ENCODE data around the gene UBASH3A. TPM values are rescaled to one million over a fixed set of nuclear protein-coding genes. Genes with fewer than 3 reads are reported as not detected.

UBASH3A gene
- total RNA-seq, 3 donors from 2014 or later (not counting 1 experiment from before 2014, with no cell fraction given) = 0.66 to 5.0 (median 2.0) TPM

DNA sequence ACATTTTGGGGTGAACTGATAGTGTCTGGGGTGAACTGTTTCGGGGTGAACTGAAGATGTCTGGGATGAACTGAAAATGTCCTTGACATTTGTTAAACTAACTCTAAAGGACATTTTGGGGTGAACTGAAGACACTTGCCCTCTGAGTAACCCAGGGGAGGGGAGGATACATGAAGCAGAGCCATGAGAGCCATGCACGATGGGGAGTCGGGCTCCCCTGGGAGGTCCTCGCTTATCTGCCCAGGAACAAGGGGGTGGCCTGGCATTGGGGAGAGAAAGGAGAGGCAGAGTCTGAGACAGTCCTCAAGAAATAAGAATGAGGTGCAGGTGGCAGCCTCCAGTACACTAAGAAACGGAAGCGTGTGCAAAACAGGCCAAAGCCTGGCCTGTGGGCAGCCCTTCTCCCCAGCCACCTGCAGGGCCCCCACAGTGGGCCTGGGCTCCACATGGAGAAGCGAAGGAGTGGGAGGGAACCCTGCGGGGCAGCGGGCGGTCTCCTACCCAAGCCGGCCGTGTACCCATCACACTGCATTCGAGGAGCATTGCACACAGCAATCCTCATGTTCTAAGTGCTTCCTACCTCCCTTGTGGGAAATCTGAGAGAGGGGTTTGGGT is 68.1 kb downstream of the UBASH3A start:
- Mint-ChIP-seq H3K27ac (no peak overlapping the region), H3K4me1 (peaks cover 10% of the 10 kb centered on the region in 2 donors), H3K36me3 (no peaks in the 10 kb centered on the region), H3K9me3 (no peaks in the 10 kb centered on the region), H3K4me3 (no peak overlapping the region), H3K27me3 (ENCODE audit: low read depth in 2 of 2) (peaks cover 15 to 33% of the 10 kb centered on the region in 2 donors)
- Histone ChIP-seq H3K36me3 (ENCODE audit: control insufficient read depth, insufficient read depth, low read length) (no peaks in the 10 kb centered on the region), H3K4me3 (ENCODE audit: low read length) (no peak overlapping the region), H3K27me3 (ENCODE audit: control insufficient read depth, insufficient read depth, low read length) (no peaks in the 10 kb centered on the region), H3K4me1 (ENCODE audit: control insufficient read depth, insufficient read depth, low read length) (peaks cover 8% of the 10 kb centered on the region), H3K27ac (ENCODE audit: low read length) (no peak overlapping the region), H3K9me3 (ENCODE audit: control insufficient read depth, insufficient read depth, low read length) (no peaks in the 10 kb centered on the region)
- TF ChIP-seq, protein P1, sequence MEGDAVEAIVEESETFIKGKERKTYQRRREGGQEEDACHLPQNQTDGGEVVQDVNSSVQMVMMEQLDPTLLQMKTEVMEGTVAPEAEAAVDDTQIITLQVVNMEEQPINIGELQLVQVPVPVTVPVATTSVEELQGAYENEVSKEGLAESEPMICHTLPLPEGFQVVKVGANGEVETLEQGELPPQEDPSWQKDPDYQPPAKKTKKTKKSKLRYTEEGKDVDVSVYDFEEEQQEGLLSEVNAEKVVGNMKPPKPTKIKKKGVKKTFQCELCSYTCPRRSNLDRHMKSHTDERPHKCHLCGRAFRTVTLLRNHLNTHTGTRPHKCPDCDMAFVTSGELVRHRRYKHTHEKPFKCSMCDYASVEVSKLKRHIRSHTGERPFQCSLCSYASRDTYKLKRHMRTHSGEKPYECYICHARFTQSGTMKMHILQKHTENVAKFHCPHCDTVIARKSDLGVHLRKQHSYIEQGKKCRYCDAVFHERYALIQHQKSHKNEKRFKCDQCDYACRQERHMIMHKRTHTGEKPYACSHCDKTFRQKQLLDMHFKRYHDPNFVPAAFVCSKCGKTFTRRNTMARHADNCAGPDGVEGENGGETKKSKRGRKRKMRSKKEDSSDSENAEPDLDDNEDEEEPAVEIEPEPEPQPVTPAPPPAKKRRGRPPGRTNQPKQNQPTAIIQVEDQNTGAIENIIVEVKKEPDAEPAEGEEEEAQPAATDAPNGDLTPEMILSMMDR (IDR thresholded peaks at IDR 0.05) = no peak
- WGBS (ENCODE audit: insufficient coverage) = 90% methylated on average over 13 of the region's 13 CpGs
- ATAC-seq (no peak), DNase-seq (no peak)
- intact Hi-C loops (cut with micrococcal nuclease) = no loop called here

DNA sequence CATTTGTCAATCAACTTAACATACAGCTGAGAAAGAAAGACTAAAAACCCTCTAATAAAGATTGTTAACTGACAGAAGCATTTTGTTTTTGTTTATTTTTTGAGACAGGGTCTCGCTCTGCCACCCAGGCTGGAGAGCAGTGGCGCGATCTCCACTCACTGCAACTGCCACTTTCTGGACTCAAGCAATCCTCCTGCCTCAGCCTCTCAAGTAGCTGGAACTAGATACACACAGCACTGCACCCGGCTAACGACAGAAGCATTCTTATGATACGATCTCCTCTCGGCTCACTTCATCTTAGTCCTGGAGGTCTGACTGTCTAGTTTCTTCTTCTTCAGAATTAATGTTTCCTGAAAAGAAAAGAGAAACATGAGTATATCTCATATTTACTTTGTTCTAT is 68.8 kb downstream of the UBASH3A start:
- H3K9me3 ChIP-seq (ENCODE audit: control insufficient read depth, insufficient read depth, low read length) = no peaks in the 10 kb centered on the region
- intact Hi-C loops (cut with micrococcal nuclease) = no loop called here
- no peaks in the 10 kb centered on the region for H3K9me3 Mint-ChIP-seq
- H3K4me3 Mint-ChIP-seq = no peak overlapping the region
- DNase-seq = no peak
- peaks cover 3% of the 10 kb centered on the region in 2 donors for H3K4me1 Mint-ChIP-seq
- no peaks in the 10 kb centered on the region for H3K36me3 ChIP-seq (ENCODE audit: control insufficient read depth, insufficient read depth, low read length)
- no peak overlapping the region for H3K27ac Mint-ChIP-seq
- peaks cover 12 to 26% of the 10 kb centered on the region in 2 donors for H3K27me3 Mint-ChIP-seq (ENCODE audit: low read depth in 2 of 2)
- 92% methylated on average over 7 of the region's 7 CpGs for WGBS (ENCODE audit: insufficient coverage)
- H3K36me3 Mint-ChIP-seq = no peaks in the 10 kb centered on the region
- H3K4me1 ChIP-seq (ENCODE audit: control insufficient read depth, insufficient read depth, low read length) = peaks cover under 1% of the 10 kb centered on the region
- no peak for ATAC-seq
- H3K27me3 ChIP-seq (ENCODE audit: control insufficient read depth, insufficient read depth, low read length) = no peaks in the 10 kb centered on the region
- no peak overlapping the region for H3K4me3 ChIP-seq (ENCODE audit: low read length)
- H3K27ac ChIP-seq (ENCODE audit: low read length) = no peak overlapping the region
- TF ChIP-seq, protein P1 (IDR thresholded peaks at IDR 0.05) = no peak

DNA sequence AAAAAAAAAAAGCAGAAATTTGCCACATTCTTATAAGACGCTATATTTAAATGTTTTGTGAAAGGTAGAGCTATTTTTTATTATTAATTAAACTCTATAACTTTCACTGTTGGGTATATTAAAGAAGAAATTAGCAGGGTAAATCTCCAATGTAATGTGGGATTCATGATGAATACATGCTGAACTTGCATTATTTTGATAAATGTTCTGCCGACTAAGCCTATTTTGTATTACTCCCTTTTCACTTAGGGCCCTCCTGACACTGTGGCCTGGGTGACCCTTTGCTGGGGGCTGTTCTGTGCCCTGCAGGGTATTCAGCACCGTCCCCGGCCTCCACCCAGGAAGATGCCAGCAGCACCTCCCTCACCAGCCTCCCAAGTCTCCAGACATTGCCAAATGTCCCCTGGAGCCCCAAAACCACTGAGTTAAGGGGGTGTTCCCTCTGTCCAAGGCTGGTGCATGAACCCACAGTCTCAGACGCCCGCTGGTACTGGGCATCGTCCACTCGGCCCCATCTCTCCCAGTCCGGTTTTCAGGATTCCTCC is 69.9 kb downstream of the UBASH3A start:
- Mint-ChIP-seq H3K27me3 (ENCODE audit: low read depth in 2 of 2) (peaks cover 12 to 15% of the 10 kb centered on the region in 2 donors), H3K36me3 (no peaks in the 10 kb centered on the region), H3K4me3 (no peak overlapping the region), H3K9me3 (no peaks in the 10 kb centered on the region), H3K4me1 (no peaks in the 10 kb centered on the region), H3K27ac (no peak overlapping the region)
- no peak overlapping the region for H3K27ac ChIP-seq (ENCODE audit: low read length)
- no peaks in the 10 kb centered on the region for H3K9me3 ChIP-seq (ENCODE audit: control insufficient read depth, insufficient read depth, low read length)
- TF ChIP-seq, protein P1 (IDR thresholded peaks at IDR 0.05) = no peak
- no peak overlapping the region for H3K4me3 ChIP-seq (ENCODE audit: low read length)
- WGBS (ENCODE audit: insufficient coverage) = 90% methylated on average over 8 of the region's 9 CpGs
- no peaks in the 10 kb centered on the region for H3K27me3 ChIP-seq (ENCODE audit: control insufficient read depth, insufficient read depth, low read length)
- no peaks in the 10 kb centered on the region for H3K4me1 ChIP-seq (ENCODE audit: control insufficient read depth, insufficient read depth, low read length)
- intact Hi-C loops (cut with micrococcal nuclease) = no loop called here
- no peak for ATAC-seq
- no peaks in the 10 kb centered on the region for H3K36me3 ChIP-seq (ENCODE audit: control insufficient read depth, insufficient read depth, low read length)
- DNase-seq = no peak
